HFF-Myc (cell line): ENCODE data around the gene ABI3BP.

Experiments
- DNase-seq: peaks from one replicate; pipeline ENCODE4 v3.0.0-alpha.2; 2011; ENCODE audit warnings: low read depth; ENCODE audit errors: extremely low read depth
- H3K4me3 ChIP-seq: replicated peaks from 2 replicates; pipeline ENCODE4 v1.5.1; 2011; ENCODE audit warnings: low read depth, mild to moderate bottlenecking, control low read depth, low read length
- CTCF ChIP-seq: IDR thresholded peaks from 2 replicates; pipeline ENCODE4 v1.5.1; 2012; ENCODE audit warnings: mild to moderate bottlenecking, low read depth, low read length, control low read depth; ENCODE audit errors: missing control alignments

The ABI3BP gene

GRCh38 chr3:100910986-100911385 lies 82.2 kb downstream of the ABI3BP start:
- H3K4me3 ChIP-seq, result no peak overlapping the region
- no peak for DNase-seq
- no peak for TF ChIP-seq CTCF

- TF ChIP-seq CTCF, result no peak
- peak; percentile 86 for DNase-seq
- no peak overlapping the region for H3K4me3 ChIP-seq
Measured at GRCh38 chr3:100902572-100902971, 90.6 kb downstream of the ABI3BP start.

GRCh38 chr3:100900671-100901335 lies 92.4 kb downstream of the ABI3BP start:
- no peak for DNase-seq
- no peak for TF ChIP-seq CTCF
- H3K4me3 ChIP-seq, result no peak overlapping the region

- H3K4me3 ChIP-seq, result no peak overlapping the region
- DNase-seq, result no peak
- no peak for TF ChIP-seq CTCF
Measured at GRCh38 chr3:100899440-100900091, 93.7 kb downstream of the ABI3BP start.

GRCh38 chr3:100898681-100899080 lies 94.5 kb downstream of the ABI3BP start:
- no peak for TF ChIP-seq CTCF
- H3K4me3 ChIP-seq, result no peak overlapping the region
- DNase-seq, result no peak

GRCh38 chr3:100896994-100897393 lies 96.2 kb downstream of the ABI3BP start:
- no peak overlapping the region for H3K4me3 ChIP-seq
- DNase-seq, result no peak
- no peak for TF ChIP-seq CTCF
